Stimulated activated CD4-positive, alpha-beta T cell treated with anti-CD3 and anti-CD28 coated beads, Interleukin-4, amount 100 ng/mL, for 48 hours (primary cell): ENCODE measurements around the gene PWWP2A.

Experiments used
- DNase-seq, 2 donors: peaks; one replicate each; pipeline ENCODE4 v3.0.0-alpha.2; 2020; ENCODE audit warnings: low read depth in 2 of 2

The PWWP2A gene

GRCh38 chr5:160133071-160133917 is 14.0 kb upstream of the PWWP2A start:
- no peak for DNase-seq

- DNase-seq = no peak
These were observed 10.6 kb upstream of the PWWP2A start for GRCh38 chr5:160129841-160130240.

GRCh38 chr5:160128632-160129031 is 9.4 kb upstream of the PWWP2A start:
- DNase-seq = no peak

GRCh38 chr5:160119905-160120266 is 636 bp upstream of the PWWP2A start:
- DNase-seq = no peak

GRCh38 chr5:160118349-160119141 is 705 bp downstream of the PWWP2A start:
- peak; percentile 9 to 20 for DNase-seq

GRCh38 chr5:160116991-160117390 is 2.3 kb downstream of the PWWP2A start:
- DNase-seq = no peak

- DNase-seq = no peak
These were observed 11.1 kb downstream of the PWWP2A start for GRCh38 chr5:160108124-160108523.

GRCh38 chr5:160105686-160106360 is 13.4 kb downstream of the PWWP2A start:
- DNase-seq = no peak

GRCh38 chr5:160097991-160098390 is 21.3 kb downstream of the PWWP2A start:
- DNase-seq = no peak

- no peak for DNase-seq
These were observed 23.1 kb downstream of the PWWP2A start for GRCh38 chr5:160096178-160096577.

- no peak for DNase-seq
These were observed 26.1 kb downstream of the PWWP2A start for GRCh38 chr5:160092960-160093707.

- DNase-seq = no peak
These were observed 26.7 kb downstream of the PWWP2A start for GRCh38 chr5:160092514-160092913.

- no peak for DNase-seq
These were observed 29.2 kb downstream of the PWWP2A start for GRCh38 chr5:160090059-160090458.

- DNase-seq = no peak
These were observed 29.7 kb downstream of the PWWP2A start for GRCh38 chr5:160089531-160089930.

- no peak for DNase-seq
These were observed 30.4 kb downstream of the PWWP2A start for GRCh38 chr5:160088805-160089204.

- DNase-seq = no peak
These were observed 32.1 kb downstream of the PWWP2A start for GRCh38 chr5:160087199-160087598.

- no peak for DNase-seq
These were observed 35.1 kb downstream of the PWWP2A start for GRCh38 chr5:160084144-160084543.

GRCh38 chr5:160083501-160083900 is 35.7 kb downstream of the PWWP2A start:
- DNase-seq = no peak

- DNase-seq = no peak
These were observed 36.4 kb downstream of the PWWP2A start for GRCh38 chr5:160082614-160083500.

- no peak for DNase-seq
These were observed 37.8 kb downstream of the PWWP2A start for GRCh38 chr5:160081495-160081894.

- no peak for DNase-seq
These were observed 39.5 kb downstream of the PWWP2A start for GRCh38 chr5:160079753-160080152.
